ENCODE measurements around the gene MANSC1. TPM values are rescaled to one million over a fixed set of nuclear protein-coding genes. Genes with fewer than 3 reads are reported as not detected.
"Not testable (repeated sequence)": the region's sequence is repeated elsewhere in the genome, so short reads cannot be mapped to it uniquely, and the experiment has no call there.

Gene MANSC1
- total RNA-seq, 6 experiments from 2014 or later: 8.1 to 13.8 (median 8.8) TPM

GRCh38 chr12:12323591-12323990, 26.5 kb downstream of the MANSC1 start:
- ATAC-seq (no peak), DNase-seq (no peak)
- intact Hi-C loops (cut with DNase I): no loop called here

GRCh38 chr12:12323118-12323517, 26.9 kb downstream of the MANSC1 start:
- WGBS (ENCODE audit: insufficient coverage, low coverage, low lambda C conversion rate, missing lambda C conversion rate): 86% methylated on average over 3 of the region's 4 CpGs
- Histone ChIP-seq H3K4me1 (peaks cover 0 to 36% (median 10%) of the 10 kb centered on the region in 4 donors), H3K36me3 (no peaks in the 10 kb centered on the region), H3K27me3 (no peaks in the 10 kb centered on the region), H3K27ac (no peak overlapping the region), H3K4me3 (no peak overlapping the region), H3K9me3 (no peaks in the 10 kb centered on the region)
- DNase-seq: no peak
- ATAC-seq: no peak
- intact Hi-C loops (cut with DNase I): no loop called here
- TF ChIP-seq CTCF (IDR thresholded peaks at IDR 0.05): no peak
- TF ChIP-seq POLR2A (IDR thresholded peaks at IDR 0.05): no peak

More at GRCh38 chr12:12323591-12323990, 26.5 kb downstream of the MANSC1 start:
- H3K4me1 ChIP-seq: peaks cover 0 to 36% (median 9%) of the 10 kb centered on the region in 4 donors
- H3K4me3 ChIP-seq: no peak overlapping the region
- TF ChIP-seq POLR2A (IDR thresholded peaks at IDR 0.05) (no peak), CTCF (IDR thresholded peaks at IDR 0.05) (no peak)
- no peaks in the 10 kb centered on the region for H3K36me3 ChIP-seq
- no peaks in the 10 kb centered on the region for H3K27me3 ChIP-seq
- H3K9me3 ChIP-seq: no peaks in the 10 kb centered on the region
- 94% methylated on average over 7 of the region's 9 CpGs for WGBS (ENCODE audit: insufficient coverage, low coverage, low lambda C conversion rate, missing lambda C conversion rate)
- no peak overlapping the region for H3K27ac ChIP-seq

DNA sequence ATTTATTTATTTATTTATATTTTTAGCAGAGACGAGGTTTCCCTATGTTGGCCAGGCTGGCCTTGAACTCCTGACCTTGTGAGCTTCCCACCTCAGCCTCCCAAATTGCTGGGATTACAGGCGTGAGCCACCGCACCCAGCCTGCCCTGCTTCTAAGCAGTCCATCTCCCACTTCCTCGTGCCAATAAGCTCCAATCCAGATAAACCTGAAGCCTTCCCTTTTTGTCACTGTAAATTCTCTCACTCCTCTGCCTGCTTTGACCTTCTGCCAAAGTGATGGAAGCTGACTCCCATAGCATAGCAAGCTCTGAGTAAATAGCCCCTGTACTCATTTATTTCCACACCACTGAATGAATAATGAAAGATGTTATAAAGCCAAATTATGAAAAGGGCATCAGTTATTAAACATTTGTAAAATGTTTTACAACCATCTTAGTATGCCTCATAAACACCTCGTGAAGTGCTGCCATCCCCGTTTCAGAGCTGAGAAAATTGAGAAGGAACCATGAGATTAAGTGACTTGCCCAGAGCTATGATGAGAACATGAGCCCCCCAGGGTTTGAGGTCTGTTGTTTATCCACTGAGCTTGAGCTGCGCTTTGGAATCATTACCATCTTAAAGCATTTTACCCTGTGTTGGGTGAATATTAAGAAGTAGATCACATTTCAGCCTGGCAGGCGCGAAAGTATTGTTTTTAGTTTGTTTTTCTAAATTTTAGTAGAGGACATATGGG, 30.4 kb downstream of the MANSC1 start:
- intact Hi-C loops (cut with DNase I): no loop called here
- TF ChIP-seq CTCF (IDR thresholded peaks at IDR 0.05) (no peak), POLR2A (IDR thresholded peaks at IDR 0.05) (no peak)
- Histone ChIP-seq H3K36me3 (no peaks in the 10 kb centered on the region), H3K27me3 (no peaks in the 10 kb centered on the region), H3K4me1 (peaks cover 0 to 42% (median 14%) of the 10 kb centered on the region in 4 donors), H3K27ac (peak overlapping the region; percentile 45 to 91 (median 84)), H3K9me3 (no peaks in the 10 kb centered on the region), H3K4me3 (peak overlapping the region in 1 of 3 donors; percentile 14)
- WGBS (ENCODE audit: insufficient coverage, low coverage, low lambda C conversion rate, missing lambda C conversion rate): 23% methylated on average over 9 of the region's 9 CpGs
- no peak for DNase-seq
- peak; percentile 36 to 52 (median 46) for ATAC-seq

DNA sequence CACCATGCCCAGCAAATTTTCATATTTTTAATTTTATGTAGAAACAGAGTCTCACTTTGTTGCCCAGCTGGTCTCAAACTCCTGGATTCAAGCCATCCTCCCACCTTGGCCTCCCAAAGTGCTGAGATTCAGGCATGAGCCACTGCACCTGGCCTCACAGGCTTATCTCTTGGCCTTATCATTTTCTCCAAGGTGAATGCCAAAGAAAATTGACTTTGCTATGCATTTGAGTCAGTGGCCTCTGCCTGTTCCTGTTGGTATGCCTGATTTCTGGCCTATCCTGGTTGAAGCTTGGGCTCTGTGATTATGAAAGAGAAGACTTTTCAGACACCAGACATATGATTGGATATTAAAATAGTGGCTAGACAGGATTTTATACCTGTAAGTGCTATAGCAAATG, 34.2 kb downstream of the MANSC1 start:
- peak overlapping the region in 2 of 3 donors; percentile 74 to 93 for H3K27ac ChIP-seq
- TF ChIP-seq POLR2A (IDR thresholded peaks at IDR 0.05) (no peak), CTCF (IDR thresholded peaks at IDR 0.05) (no peak)
- no peaks in the 10 kb centered on the region for H3K27me3 ChIP-seq
- ATAC-seq (no peak), DNase-seq (no peak)
- intact Hi-C loops (cut with DNase I): no loop called here
- no peaks in the 10 kb centered on the region for H3K9me3 ChIP-seq
- no peak overlapping the region for H3K4me3 ChIP-seq
- H3K4me1 ChIP-seq: peaks cover 0 to 69% (median 17%) of the 10 kb centered on the region in 4 donors
- no peaks in the 10 kb centered on the region for H3K36me3 ChIP-seq

DNA sequence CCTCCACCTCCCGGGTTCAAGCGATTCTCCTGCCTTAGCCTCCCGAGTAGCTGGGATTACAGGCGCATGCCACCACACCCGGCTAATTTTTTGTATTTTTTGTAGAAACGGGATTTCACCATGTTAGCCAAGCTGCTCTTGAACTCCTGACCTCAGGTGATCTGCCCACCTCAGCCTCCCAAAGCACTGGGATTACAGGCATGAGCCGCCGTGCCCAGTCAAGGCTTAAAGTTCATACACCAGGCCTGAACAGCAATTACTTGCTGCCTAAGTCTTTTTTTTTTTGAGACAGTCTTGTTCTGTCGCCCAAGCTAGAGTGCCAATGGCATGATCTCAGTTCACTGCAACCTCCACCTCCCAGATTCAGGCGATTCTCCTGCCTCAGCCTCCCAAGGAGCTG, 39.3 kb downstream of the MANSC1 start:
- WGBS (ENCODE audit: insufficient coverage, low coverage, low lambda C conversion rate, missing lambda C conversion rate): 56% methylated on average over 6 of the region's 10 CpGs
- DNase-seq (peak in 1 of 3 donors; percentile 60), ATAC-seq (peak in 2 of 4 donors; percentile 5 to 23)
- H3K36me3 ChIP-seq; H3K9me3 ChIP-seq; H3K4me3 ChIP-seq; H3K27me3 ChIP-seq; intact Hi-C loops (cut with DNase I): not testable (repeated sequence)
- H3K4me1 ChIP-seq: peaks cover 0 to 60% (median 22%) of the 10 kb centered on the region in 4 donors
- peak overlapping the region in 2 of 3 donors; percentile 76 to 93 for H3K27ac ChIP-seq
